ENCODE results near the gene HECTD4.
"Not testable (repeated sequence)": the region's sequence is repeated elsewhere in the genome, so short reads cannot be mapped to it uniquely, and the experiment has no call there.

Gene HECTD4

GRCh38 chr12:112407683-112408082, 25.5 kb upstream of the HECTD4 start:
- DNase-seq (ENCODE audit: low read depth), result not testable (repeated sequence)

DNA sequence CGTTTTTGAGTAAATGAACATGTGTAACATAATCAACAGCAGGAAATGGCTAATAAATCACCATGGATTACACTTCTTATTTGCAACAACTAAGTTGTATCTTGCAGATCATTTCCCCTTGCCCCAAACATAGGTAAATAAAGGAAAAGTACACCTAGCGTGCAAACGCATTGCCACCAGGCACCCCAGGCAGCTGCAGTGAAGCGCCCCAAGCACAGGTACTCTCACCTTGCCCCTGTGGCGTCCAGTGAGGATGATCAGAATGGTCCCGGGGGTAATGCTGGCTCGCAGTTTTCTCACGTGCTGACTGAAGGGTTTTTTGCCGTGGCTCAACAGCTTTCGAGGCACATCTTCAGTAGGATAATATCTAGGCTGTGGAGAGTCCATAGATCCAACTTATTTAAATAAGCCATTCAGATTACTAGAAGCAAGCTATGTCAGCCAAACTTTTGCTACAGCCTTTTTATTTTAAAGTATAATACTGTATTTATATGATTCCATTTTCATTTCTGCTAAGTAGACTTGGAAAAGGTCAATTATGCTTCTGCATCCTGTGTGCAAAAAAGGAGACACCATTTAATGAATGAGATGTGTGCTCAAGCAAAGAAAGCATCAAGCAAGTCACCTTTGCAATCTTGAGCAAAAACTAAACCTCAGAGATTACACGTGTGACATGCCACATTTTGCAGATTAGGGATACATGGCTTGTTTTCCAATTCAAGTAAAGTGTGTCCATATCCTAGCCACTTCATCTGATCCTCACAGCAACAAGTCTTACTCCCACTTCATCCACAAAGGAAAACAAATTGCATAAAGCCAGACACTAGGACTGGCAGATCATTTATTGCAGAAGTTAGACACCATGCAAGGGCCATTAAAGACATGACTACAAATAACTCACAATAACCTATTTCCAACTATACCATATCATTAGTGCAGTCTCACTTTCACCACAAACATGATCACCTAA, 24.6 kb upstream of the HECTD4 start:
- no peak for DNase-seq (ENCODE audit: low read depth)

- no peak for DNase-seq (ENCODE audit: low read depth)
Observed at GRCh38 chr12:112401903-112402498, 19.8 kb upstream of the HECTD4 start.

GRCh38 chr12:112401054-112401453, 18.8 kb upstream of the HECTD4 start:
- DNase-seq (ENCODE audit: low read depth), result no peak

DNA sequence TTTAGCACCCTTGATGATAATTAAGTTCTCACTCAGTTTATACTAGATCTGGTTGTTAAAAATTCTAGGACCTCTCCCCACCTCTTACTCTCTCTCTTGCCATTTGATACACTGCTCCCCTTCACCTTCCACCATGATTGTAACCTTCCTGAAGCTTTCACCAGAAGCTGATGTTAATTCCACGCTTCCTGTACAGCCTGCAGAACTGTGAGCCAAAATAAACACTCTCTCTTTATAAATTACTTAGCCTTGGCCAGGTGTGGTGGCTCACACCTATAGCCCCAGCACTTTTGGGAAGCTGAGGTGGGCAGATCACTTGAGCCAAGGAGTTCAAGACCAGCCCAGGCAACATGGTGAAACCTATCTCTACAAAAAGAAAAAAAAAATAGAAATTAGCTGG, 11.1 kb upstream of the HECTD4 start:
- DNase-seq (ENCODE audit: low read depth), result no peak

DNA sequence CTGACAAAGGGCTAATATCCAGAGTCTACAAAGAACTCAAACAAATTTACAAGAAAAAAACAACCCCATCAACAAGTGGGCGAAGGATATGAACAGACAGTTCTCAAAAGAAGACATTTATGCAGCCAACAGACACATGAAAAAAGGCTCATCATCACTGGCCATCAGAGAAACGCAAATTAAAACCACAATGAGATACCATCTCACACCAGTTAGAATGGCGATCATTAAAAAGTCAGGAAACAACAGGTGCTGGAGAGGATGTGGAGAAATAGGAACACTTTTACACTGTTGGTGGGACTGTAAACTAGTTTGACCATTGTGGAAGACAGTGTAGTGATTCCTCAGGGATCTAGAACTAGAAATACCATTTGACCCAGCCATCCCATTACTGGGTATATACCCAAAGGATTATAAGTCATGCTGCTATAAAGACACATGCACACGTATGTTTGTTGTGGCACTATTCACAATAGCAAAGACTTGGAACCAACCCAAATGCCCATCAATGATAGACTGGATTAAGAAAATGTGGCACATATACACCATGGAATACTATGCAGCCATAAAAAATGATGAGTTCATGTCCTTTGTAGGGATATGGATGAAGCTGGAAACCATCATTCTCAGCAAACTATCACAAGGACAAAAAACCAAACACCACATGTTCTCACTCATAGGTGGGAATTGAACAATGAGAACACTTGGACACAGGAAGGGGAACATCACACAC, 7.9 kb upstream of the HECTD4 start:
- not testable (repeated sequence) for DNase-seq (ENCODE audit: low read depth)

- no peak for DNase-seq (ENCODE audit: low read depth)
Observed at GRCh38 chr12:112389228-112389627, 7.0 kb upstream of the HECTD4 start.

DNA sequence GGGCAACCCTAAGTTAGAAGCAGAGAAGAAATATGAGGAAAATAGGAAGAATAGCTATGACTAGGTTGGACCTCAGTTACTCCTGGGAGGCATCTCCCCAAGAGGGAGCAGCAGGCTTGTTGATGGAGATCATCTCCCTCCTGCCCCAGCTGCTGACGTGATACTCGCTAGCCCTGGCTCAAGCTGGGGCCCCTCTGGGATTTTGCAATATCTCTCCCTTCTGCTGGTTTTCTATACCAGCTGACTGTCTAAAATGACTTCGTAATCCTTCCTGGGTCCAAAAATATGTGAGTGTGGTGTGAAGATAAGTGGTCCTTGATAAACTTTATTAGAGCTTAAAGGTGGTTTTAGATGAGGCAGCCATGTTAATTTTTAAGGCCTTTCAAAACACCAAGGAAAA, 4.5 kb upstream of the HECTD4 start:
- no peak for DNase-seq (ENCODE audit: low read depth)

- DNase-seq (ENCODE audit: low read depth), result no peak
Observed at GRCh38 chr12:112382866-112383265, 635 bp upstream of the HECTD4 start.

DNA sequence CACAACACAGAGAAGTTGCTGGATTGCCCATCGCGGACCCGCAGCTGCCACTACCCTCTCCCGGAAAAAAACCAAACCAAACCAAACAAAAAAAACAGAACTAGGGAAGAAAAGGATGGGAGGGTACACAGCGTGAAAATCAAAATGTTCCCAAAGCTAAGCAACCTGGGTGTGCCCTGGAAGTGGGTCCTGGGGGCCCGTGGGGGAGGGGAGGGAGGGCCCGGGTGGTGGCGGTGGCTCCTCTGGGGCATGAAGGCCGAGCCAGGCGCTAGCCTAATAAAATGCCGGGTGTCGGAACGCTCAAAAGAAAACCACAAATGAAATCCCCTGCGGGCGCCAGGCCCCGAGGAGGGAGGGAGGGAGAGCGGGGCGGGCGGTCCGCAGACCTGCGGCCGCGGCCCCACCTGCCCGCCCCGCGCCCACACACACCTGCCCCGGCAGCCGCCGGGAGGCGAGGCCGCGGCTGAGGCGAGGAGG, 787 bp downstream of the HECTD4 start:
- peak; percentile 27 for DNase-seq (ENCODE audit: low read depth)

- no peak for DNase-seq (ENCODE audit: low read depth)
Observed at GRCh38 chr12:112380663-112381405, 1.4 kb downstream of the HECTD4 start.

- no peak for DNase-seq (ENCODE audit: low read depth)
Observed at GRCh38 chr12:112375105-112375504, 7.1 kb downstream of the HECTD4 start.

- DNase-seq (ENCODE audit: low read depth), result no peak
Observed at GRCh38 chr12:112374166-112374740, 8.0 kb downstream of the HECTD4 start.

- DNase-seq (ENCODE audit: low read depth), result no peak
Observed at GRCh38 chr12:112370868-112371510, 11.2 kb downstream of the HECTD4 start.

- DNase-seq (ENCODE audit: low read depth), result no peak
Observed at GRCh38 chr12:112370199-112370598, 12.0 kb downstream of the HECTD4 start.

DNA sequence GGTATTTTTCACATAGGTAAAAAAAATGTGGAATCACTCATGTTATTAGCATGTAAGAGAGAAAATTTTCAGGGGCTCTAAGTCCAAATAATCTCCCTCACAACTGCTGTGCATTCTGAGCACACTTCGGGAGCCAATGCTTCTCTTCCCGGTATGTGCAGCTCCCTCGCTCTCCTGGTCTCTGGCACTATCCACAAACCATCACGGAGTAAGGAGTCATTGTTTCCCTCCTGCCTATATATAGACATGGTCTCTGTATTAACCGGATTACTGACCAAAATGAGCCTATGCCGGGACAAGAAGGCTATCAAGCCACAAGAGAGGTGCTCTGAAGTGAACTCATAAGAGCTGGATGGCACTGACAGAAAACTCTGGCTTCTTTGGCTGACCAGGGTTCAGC, 13.4 kb downstream of the HECTD4 start:
- DNase-seq (ENCODE audit: low read depth), result no peak

DNA sequence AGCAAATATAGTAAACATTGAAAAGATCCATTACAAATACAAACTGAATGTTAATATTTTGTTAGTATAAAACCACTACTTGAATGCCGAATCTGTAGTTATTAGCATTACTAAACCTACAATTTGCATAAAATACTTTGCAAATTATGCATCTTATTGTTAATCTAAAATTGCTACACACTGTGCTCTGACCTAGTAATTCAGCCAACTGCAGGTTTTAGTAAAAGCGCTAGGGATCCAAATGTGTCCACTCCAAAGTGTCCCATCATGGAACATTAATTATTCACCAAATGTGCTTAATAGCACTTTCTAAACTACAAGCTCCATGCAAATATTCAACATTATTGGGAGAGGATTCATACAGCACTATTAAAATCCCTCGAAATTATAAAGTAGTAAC, 14.3 kb downstream of the HECTD4 start:
- DNase-seq (ENCODE audit: low read depth), result no peak

DNA sequence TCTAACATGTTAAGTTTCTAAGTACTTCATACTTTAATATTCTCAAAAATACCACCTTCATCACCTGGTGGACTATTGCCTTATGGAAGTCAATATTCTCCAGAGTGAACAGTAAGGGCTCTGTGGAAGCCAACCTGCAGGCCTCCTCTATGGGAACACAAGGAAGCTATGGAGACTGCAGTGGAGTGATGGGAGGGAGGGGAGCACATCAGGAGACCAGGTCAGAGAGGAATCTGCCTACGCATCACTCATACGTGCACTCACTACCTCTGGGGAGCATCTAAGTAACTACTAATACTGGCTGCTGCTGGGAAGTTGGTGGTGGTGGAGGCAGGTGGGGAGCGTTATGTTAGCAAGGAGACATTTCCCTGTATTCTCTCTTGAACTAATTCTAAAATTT, 19.9 kb downstream of the HECTD4 start:
- DNase-seq (ENCODE audit: low read depth), result no peak

DNA sequence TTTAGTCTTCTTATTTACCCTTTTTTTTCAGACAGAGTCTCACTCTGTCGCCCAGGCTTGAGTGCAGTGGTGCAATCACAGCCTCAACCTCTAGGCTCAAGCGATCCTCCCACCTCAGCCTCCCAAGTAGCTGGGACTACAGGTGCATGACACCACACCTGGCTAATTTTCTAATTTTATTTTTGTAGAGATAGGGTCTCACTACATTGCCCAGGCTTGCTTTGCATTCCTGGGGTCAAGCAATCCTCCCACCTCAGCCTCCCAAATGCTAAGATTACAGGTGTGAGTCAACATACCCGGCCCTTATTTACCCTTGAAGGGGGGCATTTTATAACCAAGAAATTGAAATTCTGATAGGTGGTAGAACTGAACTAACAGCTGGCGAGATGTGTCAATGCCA, 21.0 kb downstream of the HECTD4 start:
- no peak for DNase-seq (ENCODE audit: low read depth)

GRCh38 chr12:112359290-112359689, 22.9 kb downstream of the HECTD4 start:
- DNase-seq (ENCODE audit: low read depth), result no peak

DNA sequence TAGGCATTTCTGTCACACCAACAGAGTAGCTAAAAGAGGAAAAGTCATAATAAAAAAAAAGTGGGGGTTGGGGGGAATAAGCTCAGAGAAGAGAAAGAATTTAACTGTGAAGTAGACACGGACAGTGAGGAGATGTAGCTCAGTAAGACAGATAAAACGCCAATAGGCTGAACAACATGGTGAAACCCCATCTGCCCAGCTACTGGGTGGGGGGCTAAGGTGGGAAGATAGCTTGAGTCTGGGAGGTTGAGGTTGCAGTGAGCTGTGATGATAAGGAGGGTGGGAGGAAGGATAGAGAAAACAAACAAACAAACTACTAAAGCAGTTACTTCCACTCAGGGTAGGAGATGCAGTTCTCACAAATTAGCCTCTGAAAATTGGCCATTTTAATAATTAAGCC, 25.0 kb downstream of the HECTD4 start:
- no peak for DNase-seq (ENCODE audit: low read depth)

Data from activated T-helper 9 cell treated with anti-CD3 and anti-CD28 coated beads, Interleukin-2, amount 50 U/mL, for 16 hours (primary cell).